NCI-H128 (cell line): ENCODE data around the gene PEF1.

Experiments used
- DNase-seq: peaks from one replicate; lab custom pipeline; 2025; ENCODE audit not compliant: unreplicated experiment; lab: John Stamatoyannopoulos, UW

The PEF1 gene

DNA sequence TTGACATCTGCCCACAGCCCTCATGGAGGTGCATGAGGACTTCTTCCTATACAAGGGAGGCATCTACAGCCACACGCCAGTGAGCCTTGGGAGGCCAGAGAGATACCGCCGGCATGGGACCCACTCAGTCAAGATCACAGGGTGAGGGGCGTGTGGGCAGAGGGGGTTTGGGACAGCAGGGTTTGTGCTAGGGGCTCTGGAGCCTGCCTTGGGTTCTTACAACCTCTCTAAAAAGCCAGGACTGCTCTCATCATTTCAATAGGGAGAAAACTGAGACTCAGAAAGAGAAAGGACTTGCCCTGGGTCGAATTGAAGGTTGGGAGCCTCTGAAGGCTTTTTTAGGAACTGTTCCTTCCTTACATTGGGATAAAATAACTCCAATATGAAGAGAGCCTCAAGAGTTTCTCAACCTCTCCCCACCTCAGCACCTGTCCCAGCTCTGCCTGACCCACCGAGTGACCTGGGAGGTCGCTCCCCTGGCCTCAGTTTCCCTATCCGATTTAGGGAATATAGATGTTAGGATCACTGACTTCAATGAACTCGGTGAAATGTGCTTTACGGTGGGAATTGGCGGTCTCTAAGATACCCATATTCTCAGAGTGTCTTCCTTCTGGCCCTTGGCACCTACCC, 58.8 kb downstream of the PEF1 start:
- DNase-seq: no peak

DNA sequence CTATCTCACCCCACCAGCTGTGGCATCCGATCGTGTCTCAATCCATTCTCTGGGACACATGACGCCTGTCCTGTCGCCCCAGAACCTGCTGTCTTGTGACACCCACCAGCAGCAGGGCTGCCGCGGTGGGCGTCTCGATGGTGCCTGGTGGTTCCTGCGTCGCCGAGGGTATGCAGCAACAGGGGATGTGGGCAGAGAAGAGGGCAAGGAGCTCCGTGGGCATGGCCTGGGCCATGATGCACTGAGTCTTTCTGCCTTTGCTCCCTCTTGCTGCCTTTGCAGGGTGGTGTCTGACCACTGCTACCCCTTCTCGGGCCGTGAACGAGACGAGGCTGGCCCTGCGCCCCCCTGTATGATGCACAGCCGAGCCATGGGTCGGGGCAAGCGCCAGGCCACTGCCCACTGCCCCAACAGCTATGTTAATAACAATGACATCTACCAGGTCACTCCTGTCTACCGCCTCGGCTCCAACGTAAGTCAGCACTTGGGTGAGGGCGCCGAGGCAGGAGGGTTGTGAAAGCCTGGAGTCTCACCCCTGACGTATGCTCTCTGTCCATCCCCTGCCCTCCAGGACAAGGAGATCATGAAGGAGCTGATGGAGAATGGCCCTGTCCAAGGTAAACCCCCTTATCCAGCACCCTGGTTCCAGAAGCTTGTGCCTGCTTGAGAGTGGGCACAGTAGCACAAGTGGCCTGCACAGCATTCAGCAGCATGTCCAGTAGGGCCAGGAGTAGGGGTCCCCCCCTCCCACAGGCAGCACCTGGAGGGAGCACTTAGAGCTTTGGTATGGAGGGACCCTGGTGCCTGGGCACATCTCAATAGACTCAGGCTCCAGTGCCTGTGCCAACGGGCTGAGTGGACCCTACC, 59.6 kb downstream of the PEF1 start:
- no peak for DNase-seq

DNA sequence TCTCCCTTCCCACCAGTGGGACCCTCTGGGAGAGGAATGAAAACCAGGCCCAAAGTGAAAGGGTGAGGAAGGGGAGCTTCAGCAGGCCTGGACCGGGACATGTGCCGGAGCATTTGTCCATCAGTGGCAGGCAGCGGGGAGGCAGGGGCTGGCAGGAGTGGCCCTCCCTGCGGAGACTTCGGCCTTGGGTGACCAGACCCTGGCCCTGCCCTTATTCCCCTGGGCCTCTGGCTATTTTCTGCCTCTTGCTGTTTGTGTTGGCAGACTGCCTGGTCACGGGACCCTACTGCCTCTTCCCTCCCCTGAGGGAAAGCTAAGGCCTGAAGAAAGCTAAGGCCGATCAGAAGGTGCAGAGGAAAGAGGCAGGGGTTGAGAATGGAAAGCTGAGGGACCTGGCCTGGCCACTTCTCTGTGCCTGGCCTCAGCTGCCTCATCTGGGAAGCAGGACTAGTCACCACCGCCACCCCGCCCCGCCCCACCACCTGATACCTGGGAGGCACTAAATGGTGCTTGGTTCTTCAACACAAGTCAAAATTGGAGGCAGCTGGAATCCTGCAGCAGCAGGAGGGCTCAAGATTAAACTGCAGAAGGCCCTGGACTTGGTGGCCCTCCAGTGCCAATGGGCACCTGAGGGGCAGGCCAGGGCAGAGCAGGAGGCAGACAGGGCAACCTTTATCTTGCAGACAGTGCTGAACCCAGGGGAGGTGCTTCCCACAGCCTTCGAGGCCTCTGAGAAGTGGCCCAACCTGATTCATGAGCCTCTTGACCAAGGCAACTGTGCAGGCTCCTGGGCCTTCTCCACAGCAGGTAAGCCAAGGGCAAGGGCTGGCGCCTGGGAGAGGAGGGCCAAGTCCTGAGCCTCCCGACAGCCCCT, 60.4 kb downstream of the PEF1 start:
- DNase-seq: no peak

DNA sequence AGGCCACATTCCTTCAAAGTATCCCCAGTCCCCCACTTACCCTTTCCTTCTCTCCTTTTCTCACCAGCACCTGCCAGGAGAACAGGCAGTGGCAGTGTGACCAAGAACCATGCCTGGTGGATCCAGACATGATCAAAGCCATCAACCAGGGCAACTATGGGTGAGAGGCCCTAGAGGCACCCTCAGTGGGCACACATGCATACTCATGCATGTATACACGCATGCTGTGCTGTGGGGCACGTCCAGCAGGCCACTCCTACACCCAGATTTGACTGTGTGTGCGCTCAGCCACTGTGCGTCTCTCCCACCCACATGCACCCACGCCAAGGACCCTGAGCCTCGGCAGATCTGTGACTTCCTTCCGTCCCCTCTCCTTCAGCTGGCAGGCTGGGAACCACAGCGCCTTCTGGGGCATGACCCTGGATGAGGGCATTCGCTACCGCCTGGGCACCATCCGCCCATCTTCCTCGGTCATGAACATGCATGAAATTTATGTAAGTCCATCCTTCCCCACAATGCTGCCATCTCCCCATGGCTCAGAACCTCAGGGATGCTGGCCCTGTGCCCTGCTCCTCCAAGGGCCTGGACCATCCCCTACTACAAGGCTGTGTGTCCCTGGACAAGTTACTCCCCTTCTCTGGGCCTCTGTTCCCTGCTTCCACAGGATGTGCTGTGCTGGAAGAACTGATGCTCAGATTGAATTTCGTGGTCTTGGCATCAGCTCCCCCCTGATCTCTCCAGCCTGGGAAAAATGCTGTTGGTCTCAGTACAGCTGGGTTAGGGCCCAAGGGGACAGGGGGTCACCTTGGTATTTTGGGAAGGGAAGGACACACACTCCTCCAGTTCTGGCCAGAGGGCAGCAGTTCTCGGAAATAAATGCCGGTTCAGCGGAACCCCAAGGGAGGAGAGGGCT, 61.3 kb downstream of the PEF1 start:
- no peak for DNase-seq

DNA sequence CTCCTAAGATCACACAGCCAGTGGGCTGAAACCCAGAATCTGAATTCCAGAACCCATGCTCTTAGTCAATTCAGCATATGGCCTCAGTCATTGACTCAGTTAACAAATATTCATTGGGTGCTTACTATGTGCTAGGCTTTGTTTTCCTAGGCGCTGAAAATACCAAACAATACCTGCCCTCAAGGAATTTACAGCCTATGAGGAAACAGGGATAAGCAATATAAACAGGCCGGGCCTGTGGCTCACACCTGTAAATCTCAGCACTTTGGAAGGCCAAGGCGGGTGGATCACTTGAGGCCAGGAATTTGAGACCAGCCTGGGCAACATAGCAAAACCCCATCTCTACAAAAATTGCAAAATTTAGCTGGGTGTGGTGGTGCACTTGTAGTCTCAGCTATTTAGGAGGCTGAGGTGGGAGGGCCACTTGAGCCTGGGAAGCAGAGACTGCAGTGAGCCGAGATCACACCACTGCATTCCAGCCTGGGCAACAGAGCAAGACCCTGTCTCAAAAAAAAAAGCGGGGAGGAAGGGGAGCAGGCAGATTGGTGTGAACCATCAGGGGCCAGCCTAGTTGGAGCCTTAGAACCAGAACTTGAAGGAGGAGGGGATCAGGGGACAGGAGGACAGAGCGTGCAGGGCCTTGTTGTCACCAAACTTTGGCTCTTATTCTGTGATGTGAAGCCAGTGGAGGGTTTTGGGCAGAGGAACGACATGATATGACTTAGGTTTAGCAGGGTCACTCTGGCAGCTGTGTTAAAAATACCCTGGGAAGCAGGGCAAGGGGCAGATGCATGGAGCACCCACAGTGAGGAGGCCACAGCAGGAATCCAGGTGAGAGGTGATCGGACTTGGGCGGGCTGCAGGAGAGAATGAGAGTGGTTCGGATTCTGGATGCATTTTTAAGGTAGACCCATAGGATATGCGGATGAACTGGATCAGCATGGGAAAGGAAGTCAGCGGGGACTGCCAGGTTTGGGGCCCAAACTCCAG, 62.6 kb downstream of the PEF1 start:
- no peak for DNase-seq

GRCh38 chr1:31580891-31581603, 63.6 kb downstream of the PEF1 start:
- DNase-seq: no peak

- DNase-seq: no peak
These were observed 64.2 kb downstream of the PEF1 start for GRCh38 chr1:31580513-31580870.
